Left forelimb (tissue), 1 donor: Measurements from ENCODE around the gene KMT2C.

ENCODE experiments used
- DNase-seq: peaks from one replicate; pipeline ENCODE4 v3.0.0-alpha.2; 2018; ENCODE audit warnings: low spot score

KMT2C gene

GRCh38 chr7:152200395-152200794 is 235.4 kb downstream of the KMT2C start:
- DNase-seq: no peak

GRCh38 chr7:152196391-152196790 is 239.4 kb downstream of the KMT2C start:
- DNase-seq: no peak

- no peak for DNase-seq
These were observed 241.9 kb downstream of the KMT2C start for GRCh38 chr7:152193880-152194279.

GRCh38 chr7:152189061-152189460 is 246.7 kb downstream of the KMT2C start:
- DNase-seq: no peak

- DNase-seq: no peak
These were observed 250.2 kb downstream of the KMT2C start for GRCh38 chr7:152185558-152185957.

- no peak for DNase-seq
These were observed 255.2 kb downstream of the KMT2C start for GRCh38 chr7:152180587-152180986.

- no peak for DNase-seq
These were observed 255.8 kb downstream of the KMT2C start for GRCh38 chr7:152180048-152180447.

- no peak for DNase-seq
These were observed 257.3 kb downstream of the KMT2C start for GRCh38 chr7:152178405-152179058.

- no peak for DNase-seq
These were observed 258.0 kb downstream of the KMT2C start for GRCh38 chr7:152177681-152178404.

- no peak for DNase-seq
These were observed 259.0 kb downstream of the KMT2C start for GRCh38 chr7:152176797-152177196.

GRCh38 chr7:152173372-152174070 is 262.3 kb downstream of the KMT2C start:
- DNase-seq: no peak

GRCh38 chr7:152162287-152162686 is 273.5 kb downstream of the KMT2C start:
- DNase-seq: no peak

- DNase-seq: no peak
These were observed 274.6 kb downstream of the KMT2C start for GRCh38 chr7:152161171-152161570.

- no peak for DNase-seq
These were observed 276.8 kb downstream of the KMT2C start for GRCh38 chr7:152158801-152159587.

- no peak for DNase-seq
These were observed 283.5 kb downstream of the KMT2C start for GRCh38 chr7:152152267-152152666.

- no peak for DNase-seq
These were observed 286.4 kb downstream of the KMT2C start for GRCh38 chr7:152149363-152149762.

GRCh38 chr7:152148706-152149105 is 287.1 kb downstream of the KMT2C start:
- DNase-seq: no peak

- DNase-seq: no peak
These were observed 289.8 kb downstream of the KMT2C start for GRCh38 chr7:152145853-152146466.

GRCh38 chr7:152144557-152145245 is 291.1 kb downstream of the KMT2C start:
- no peak for DNase-seq

- DNase-seq: no peak
These were observed 292.7 kb downstream of the KMT2C start for GRCh38 chr7:152142976-152143595.

- DNase-seq: no peak
These were observed 295.2 kb downstream of the KMT2C start for GRCh38 chr7:152140560-152140959.
